Activated CD8-positive, alpha-beta memory T cell treated with anti-CD3 and anti-CD28 coated beads for 24 hours (primary cell): ENCODE measurements around the gene STARD5.
A peak's percentile ranks its signal among the peaks of the same experiment; 100 is the strongest.

ENCODE experiments used
- DNase-seq: peaks from one replicate; pipeline ENCODE4 v3.0.0-alpha.2; 2020

Gene STARD5

GRCh38 chr15:81289910-81290309 is 34.0 kb downstream of the STARD5 start:
- no peak for DNase-seq

GRCh38 chr15:81288616-81289015 is 35.3 kb downstream of the STARD5 start:
- no peak for DNase-seq

DNA sequence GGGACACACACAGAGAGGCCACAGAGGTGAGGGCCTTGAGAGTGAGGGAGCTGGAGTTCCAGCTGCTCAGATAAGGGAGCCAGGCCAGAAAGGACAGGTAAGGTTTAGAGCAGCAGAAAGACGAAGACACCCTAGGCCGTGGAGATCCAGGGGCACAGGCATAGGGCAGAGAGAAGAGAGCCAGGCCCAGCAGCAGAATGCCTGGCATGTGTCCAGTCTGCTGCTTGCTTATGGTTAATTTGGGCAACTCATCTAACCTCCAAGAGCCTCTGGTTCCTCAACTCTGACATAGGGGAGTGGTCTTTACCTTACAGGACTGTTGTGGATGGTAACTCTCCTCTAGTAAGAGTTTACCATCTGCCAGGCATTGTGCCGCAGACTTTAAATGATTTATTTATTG is 35.9 kb downstream of the STARD5 start:
- DNase-seq, result peak; percentile 51

DNA sequence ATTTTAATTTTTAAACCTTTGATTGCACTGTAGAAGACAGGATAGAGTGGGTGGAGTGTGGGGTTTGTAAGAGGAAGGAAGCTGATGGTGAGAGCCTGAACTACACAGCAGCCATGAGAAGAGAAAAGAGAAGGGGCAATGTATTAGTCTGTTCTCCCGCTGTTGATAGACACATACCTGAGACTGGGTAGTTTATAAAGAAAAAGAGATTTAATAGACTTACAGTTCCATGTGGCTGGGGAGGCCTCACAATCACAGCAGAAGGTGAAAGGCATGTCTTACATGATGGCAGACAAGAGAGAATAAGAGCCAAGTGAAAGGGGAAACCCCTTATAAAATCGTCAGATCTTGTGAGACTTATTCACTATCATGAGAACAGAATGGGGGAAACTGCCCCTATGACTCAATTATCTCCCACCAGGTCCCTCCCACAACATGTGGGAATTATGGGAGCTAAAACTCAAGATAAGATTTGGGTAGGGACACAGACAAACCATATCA is 37.3 kb downstream of the STARD5 start:
- DNase-seq, result peak; percentile 78

DNA sequence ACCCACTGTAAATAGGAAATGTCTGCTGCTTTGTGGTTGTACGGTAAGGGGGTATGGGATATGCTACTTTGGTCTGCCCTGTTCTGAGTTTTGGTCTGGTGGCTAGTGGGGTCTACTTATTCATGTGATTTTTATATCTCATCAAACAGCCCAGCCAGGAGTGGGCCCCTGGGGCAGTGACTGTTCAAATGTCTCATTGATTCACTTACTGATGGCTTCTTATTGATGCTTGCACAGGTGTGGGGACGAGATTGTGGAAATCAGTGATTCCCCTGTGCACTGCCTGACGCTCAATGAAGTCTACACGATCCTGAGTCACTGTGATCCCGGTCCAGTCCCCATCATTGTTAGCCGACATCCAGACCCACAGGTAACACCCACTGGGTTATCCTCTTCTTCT is 38.5 kb downstream of the STARD5 start:
- DNase-seq, result peak; percentile 54

GRCh38 chr15:81284256-81285031 is 39.5 kb downstream of the STARD5 start:
- DNase-seq, result peak; percentile 38

- DNase-seq, result no peak
Observed at GRCh38 chr15:81282911-81283310, 41.0 kb downstream of the STARD5 start.

DNA sequence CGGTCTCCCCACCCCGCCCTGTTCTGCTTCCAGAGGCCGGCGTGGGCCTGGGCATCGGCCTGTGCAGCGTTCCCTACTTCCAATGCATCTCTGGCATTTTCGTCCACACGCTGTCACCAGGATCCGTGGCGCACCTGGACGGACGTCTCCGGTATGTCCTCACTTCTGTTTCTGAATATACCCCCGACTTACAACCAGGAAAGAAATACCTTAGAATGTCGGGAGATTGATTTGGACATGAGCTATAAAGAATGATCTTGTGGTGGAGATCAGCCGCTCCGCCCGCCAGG is 41.4 kb downstream of the STARD5 start:
- no peak for DNase-seq

DNA sequence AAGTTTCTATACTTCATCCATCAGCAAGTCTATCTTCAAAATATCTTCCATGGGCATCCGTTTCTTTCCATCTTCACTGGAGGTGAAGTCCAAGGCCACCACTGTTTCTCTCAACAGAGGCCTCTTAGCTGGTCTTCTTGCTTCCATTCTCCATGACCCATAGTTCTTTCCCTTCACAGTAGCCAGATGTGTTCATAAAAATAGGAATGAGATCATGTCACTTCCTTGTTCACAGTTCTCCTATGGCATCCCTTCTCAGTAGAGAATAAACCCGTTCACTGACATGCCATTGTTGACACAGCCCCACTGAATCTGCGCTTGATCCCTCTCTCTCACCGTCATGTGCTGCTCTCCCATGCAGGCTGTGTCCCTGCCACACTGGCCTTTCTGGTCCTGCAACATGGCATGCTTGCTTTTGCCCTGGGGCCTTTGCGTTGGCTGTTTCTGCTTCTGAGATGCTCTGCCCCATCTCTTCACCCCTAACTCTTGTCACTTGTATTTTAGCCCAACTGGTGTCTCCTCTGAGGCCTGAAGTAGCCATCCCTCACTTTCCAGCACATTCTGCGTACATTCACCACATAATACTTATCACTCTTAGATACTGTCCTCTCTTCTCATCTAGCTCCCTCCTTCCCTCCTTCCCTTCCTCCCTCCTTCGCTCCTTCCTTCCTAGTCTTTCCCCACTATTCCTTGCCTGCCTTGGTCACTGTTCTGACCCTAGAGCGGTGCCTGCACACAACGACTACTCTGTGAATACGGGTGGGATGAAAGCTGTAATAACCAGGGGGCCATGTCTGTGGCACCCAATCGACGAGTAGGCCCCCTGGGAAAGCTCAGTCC is 42.0 kb downstream of the STARD5 start:
- DNase-seq, result no peak

- no peak for DNase-seq
Observed at GRCh38 chr15:81281456-81281735, 42.5 kb downstream of the STARD5 start.

- DNase-seq, result no peak
Observed at GRCh38 chr15:81280696-81281455, 43.1 kb downstream of the STARD5 start.

- no peak for DNase-seq
Observed at GRCh38 chr15:81279621-81280485, 44.1 kb downstream of the STARD5 start.

GRCh38 chr15:81278306-81279029 is 45.5 kb downstream of the STARD5 start:
- DNase-seq, result no peak

DNA sequence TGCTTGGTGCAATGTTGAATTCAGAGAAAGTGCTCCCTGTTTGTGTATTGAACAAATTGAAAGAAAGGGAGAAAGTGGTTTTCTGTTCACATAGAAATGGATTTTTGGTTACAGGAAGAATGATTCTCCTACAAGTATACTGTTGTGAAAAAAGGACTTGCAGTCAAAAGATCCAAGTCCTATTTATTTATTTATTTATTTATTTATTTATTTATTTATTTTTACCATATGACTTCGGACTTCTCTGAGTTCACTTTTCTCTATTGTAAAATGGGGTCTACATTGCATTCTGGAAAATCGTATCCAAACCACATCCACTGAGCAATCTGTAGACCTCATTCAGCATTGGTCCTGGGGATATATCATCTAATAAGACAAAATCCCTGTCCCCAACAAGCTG is 46.1 kb downstream of the STARD5 start:
- DNase-seq, result no peak

GRCh38 chr15:81276967-81277366 is 47.0 kb downstream of the STARD5 start:
- DNase-seq, result no peak

GRCh38 chr15:81275711-81276392 is 48.1 kb downstream of the STARD5 start:
- DNase-seq, result no peak

GRCh38 chr15:81274931-81275707 is 48.8 kb downstream of the STARD5 start:
- DNase-seq, result peak; percentile 92

GRCh38 chr15:81274255-81274654 is 49.7 kb downstream of the STARD5 start:
- no peak for DNase-seq

GRCh38 chr15:81273855-81274254 is 50.1 kb downstream of the STARD5 start:
- DNase-seq, result no peak

DNA sequence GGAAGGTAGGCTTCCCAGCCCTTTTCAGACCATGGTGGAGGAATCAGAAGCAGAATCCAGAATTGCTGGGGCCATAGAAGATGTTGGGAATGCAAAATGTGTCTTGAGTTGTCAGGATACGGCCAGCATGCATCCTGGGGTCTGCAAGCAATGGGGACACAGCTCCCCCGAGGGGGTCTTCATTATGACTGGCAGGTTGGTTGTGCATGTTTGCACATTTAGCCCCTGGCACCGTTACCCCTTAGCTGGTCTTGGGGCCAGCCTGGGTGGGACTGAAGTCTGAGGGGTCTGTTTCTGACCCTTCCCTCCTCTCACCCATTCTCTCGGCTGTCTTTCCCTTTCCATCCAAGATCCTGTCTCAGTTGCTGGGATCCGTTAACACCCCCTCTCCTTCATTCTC is 50.7 kb downstream of the STARD5 start:
- DNase-seq, result no peak
